Measurements from ENCODE around the gene IL2RG.
A peak's percentile ranks its signal among the peaks of the same experiment; 100 is the strongest.

IL2RG gene

DNA sequence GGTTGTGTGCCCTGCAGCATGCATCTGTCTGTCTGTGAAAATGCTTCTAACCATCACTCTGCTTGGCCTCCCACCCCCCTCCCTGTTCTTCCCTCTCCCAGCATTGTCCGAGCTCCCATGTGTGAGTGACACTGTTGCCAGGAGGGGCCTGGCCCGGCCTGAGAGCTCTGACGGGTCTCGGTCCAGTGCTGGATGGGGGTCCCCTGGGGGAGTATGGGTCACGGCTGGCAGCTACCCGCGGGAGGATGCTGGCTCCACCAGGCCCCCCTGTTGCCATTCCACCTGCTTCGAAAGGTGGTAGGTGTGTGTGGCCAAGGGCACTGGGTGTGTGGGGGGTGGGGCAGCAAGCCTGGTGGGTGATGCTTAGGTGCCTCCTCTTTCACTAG is 36.9 kb upstream of the IL2RG start:
- no peak for DNase-seq (ENCODE audit: low read depth in 2 of 2)
- TF ChIP-seq, protein P1, sequence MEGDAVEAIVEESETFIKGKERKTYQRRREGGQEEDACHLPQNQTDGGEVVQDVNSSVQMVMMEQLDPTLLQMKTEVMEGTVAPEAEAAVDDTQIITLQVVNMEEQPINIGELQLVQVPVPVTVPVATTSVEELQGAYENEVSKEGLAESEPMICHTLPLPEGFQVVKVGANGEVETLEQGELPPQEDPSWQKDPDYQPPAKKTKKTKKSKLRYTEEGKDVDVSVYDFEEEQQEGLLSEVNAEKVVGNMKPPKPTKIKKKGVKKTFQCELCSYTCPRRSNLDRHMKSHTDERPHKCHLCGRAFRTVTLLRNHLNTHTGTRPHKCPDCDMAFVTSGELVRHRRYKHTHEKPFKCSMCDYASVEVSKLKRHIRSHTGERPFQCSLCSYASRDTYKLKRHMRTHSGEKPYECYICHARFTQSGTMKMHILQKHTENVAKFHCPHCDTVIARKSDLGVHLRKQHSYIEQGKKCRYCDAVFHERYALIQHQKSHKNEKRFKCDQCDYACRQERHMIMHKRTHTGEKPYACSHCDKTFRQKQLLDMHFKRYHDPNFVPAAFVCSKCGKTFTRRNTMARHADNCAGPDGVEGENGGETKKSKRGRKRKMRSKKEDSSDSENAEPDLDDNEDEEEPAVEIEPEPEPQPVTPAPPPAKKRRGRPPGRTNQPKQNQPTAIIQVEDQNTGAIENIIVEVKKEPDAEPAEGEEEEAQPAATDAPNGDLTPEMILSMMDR (IDR thresholded peaks at IDR 0.05; ENCODE audit: low read depth, low read length) = no peak
- H3K4me3 ChIP-seq (replicated peaks in 1 of 2; ENCODE audit: low read depth in 2 of 2, low read length in 2 of 2) = no peak overlapping the region

DNA sequence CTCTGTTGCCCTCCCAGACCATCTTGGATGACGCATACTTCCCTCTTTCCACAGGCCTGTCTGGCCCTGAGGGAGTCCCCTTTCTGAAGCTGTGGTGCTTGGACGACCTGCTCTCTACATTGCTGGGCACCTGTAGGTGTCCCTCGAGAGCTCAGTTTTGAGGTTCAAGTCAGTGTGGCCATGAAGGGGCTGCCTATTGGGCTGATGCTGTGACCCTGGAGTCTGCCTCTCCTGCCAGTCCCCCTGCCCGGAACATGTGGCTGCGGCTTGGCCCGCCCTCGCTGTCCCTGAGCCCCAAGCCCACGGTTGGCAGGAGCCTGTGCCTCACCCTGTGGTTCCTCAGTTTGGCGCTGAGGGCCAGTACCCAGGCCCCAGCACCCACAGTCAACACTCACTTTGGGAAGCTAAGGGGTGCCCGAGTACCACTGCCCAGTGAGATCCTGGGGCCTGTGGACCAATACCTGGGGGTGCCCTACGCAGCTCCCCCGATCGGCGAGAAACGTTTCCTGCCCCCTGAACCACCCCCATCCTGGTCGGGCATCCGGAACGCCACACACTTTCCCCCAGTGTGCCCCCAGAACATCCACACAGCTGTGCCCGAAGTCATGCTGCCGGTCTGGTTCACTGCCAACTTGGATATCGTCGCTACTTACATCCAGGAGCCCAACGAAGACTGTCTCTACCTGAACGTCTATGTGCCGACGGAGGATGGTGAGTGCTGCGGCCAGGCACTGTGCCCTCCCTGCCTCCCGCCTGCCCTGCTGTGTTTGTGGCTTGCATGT is 36.3 kb upstream of the IL2RG start:
- TF ChIP-seq, protein P1 (IDR thresholded peaks at IDR 0.05; ENCODE audit: low read depth, low read length) = no peak
- no peak for DNase-seq (ENCODE audit: low read depth in 2 of 2)
- H3K4me3 ChIP-seq (replicated peaks in 1 of 2; ENCODE audit: low read depth in 2 of 2, low read length in 2 of 2) = no peak overlapping the region

DNA sequence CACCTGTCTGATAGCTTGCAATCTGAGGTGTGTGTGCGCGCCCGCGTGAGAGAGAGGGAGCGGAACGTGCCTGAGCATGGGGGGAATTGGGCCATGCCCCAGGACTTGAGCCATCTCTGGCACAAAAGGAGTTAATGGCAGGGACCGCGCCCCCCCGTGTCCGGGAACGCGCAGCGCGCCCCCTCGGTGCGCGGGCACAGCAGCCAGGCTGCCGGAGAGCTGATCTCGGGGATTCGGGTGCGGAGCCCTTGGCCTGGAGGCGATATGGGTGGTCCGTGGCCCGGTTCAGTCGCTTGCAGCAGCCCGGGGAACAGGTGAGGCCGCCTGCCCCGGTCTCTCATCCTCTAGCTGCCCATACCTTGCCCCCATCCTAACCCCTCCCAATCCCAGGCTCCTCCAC is 33.3 kb upstream of the IL2RG start, which contains the start of gene NLGN3:
Gene NLGN3, plus strand, starts transcription at position 191 of the 400 bp plus-strand sequence. CDS start 2,909 bp downstream, outside the sequence.
- H3K4me3 ChIP-seq (replicated peaks in 1 of 2; ENCODE audit: low read depth in 2 of 2, low read length in 2 of 2) = no peak within 1 kb of the TSS
- TF ChIP-seq, protein P1 (IDR thresholded peaks at IDR 0.05; ENCODE audit: low read depth, low read length) = no peak
- DNase-seq (ENCODE audit: low read depth in 2 of 2) = no peak

DNA sequence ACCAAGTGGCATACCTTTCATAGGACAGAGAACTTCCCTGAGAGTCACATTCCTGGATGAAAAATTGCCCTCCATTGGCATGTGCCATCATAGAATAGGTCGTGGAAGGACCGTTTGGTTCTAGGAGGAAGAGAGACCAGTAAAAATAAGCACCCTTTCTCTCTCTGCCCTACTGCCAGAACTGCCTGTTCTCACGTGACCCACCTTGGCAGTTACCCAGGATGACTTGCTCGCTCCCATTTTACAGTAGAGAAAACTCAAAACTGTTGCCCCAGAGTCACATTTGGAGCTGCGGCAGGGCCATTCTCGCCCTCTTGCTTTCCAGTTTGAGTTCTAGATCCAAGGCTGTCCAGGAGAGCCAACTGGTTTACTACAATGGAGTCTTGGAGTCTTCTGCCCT is 32.1 kb upstream of the IL2RG start:
- DNase-seq (ENCODE audit: low read depth in 2 of 2) = peak; percentile 46 to 54
- H3K4me3 ChIP-seq (replicated peaks in 1 of 2; ENCODE audit: low read depth in 2 of 2, low read length in 2 of 2) = no peak overlapping the region
- TF ChIP-seq, protein P1 (IDR thresholded peaks at IDR 0.05; ENCODE audit: low read depth, low read length) = no peak

DNA sequence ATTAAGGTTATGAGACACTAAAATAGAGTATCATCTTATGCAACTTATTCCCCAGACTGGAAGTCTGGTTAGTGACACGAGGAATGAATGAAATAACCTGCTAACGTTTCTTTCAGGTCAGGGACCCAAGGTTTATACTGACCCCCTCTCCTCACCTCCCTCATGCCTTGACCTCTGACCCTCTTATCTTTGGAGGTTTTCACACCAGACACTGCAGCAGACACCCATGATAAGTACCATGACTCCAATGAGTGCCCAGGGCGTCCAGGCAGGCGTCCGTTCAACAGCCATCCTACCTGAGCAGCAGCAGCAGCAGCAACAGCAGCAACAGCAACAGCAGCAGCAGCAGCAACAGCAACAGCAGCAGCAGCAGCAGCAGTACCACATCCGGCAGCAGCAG is 29.1 kb upstream of the IL2RG start:
- no peak for DNase-seq (ENCODE audit: low read depth in 2 of 2)
- no peak overlapping the region for H3K4me3 ChIP-seq (replicated peaks in 1 of 2; ENCODE audit: low read depth in 2 of 2, low read length in 2 of 2)
- TF ChIP-seq, protein P1 (IDR thresholded peaks at IDR 0.05; ENCODE audit: low read depth, low read length) = no peak

DNA sequence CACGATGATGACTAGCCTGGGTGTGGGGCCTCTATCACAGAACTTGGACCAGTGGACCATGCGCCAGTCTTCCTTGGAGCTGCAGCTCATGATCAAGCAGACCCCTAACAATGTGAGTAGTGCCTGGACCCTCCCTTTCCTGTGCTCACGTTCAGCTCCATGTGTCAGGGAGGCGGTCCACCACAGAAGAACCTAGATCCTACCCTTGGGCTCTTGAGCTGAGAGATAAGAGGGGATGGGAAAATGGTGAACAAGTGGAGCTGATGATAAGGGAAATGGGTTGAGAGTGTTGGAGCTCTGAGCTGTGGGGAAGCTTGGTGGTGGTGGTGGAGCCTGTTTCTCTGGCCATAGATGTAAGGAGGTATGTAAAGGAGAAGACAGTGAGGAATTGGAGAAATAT is 20.1 kb upstream of the IL2RG start:
- no peak for DNase-seq (ENCODE audit: low read depth in 2 of 2)
- TF ChIP-seq, protein P1 (IDR thresholded peaks at IDR 0.05; ENCODE audit: low read depth, low read length) = no peak
- H3K4me3 ChIP-seq (replicated peaks in 1 of 2; ENCODE audit: low read depth in 2 of 2, low read length in 2 of 2) = no peak overlapping the region

Measured in cardiac fibroblast (primary cell).